K562 (cell line): ENCODE results near the gene DPH6. TPM values are rescaled to one million over a fixed set of nuclear protein-coding genes. Genes with fewer than 3 reads are reported as not detected.
A peak's percentile ranks its signal among the peaks of the same experiment; 100 is the strongest.

Experiments
- AFF4 ChIP-seq: sonication (generic); formaldehyde crosslinking; IDR thresholded peaks from 2 replicates; pipeline ENCODE4 v1.8.0; 2023; ENCODE audit warnings: mild to moderate bottlenecking, missing genetic modification reagents
- COPS2 ChIP-seq: fragments of 450-650 bp; conservative IDR thresholded peaks from 2 replicates; pipeline ENCODE4 v1.6.1; 2016; ENCODE audit warnings: mild to moderate bottlenecking, moderate library complexity
- FOSL1 ChIP-seq: fragments of 200-800 bp; sonication (Bioruptor generic); conservative IDR thresholded peaks from 2 replicates; pipeline ENCODE4 v1.6.1; 2016; ENCODE audit warnings: missing genetic modification characterization, missing compliant biosample characterization
- MAX ChIP-seq: sonication (generic); formaldehyde crosslinking; IDR thresholded peaks from 2 replicates; pipeline ENCODE4 v1.9.0; 2022; ENCODE audit warnings: mild to moderate bottlenecking, missing genetic modification reagents
- MLLT1 ChIP-seq, 2 experiments: fragments of 450-650 bp; IDR thresholded peaks; 2 replicates each; pipeline ENCODE4 v1.6.1; 2016
- MTA3 ChIP-seq: fragments of 450-650 bp; formaldehyde crosslinking; IDR thresholded peaks from 2 replicates; pipeline ENCODE4 v1.6.1; 2017; ENCODE audit warnings: mild to moderate bottlenecking, borderline replicate concordance
- MYC ChIP-seq, 2 experiments: fragments of 250-450 bp in 1 of 2; sonication (Bioruptor Pico) in 1 of 2; IDR thresholded peaks; 2 replicates each; pipeline versions ENCODE4 v1.5.1 to v1.6.1; 2012 to 2021; ENCODE audit warnings: low read depth in 2 of 2, borderline replicate concordance in 1 of 2, improper control_type of control experiment in 1 of 2, low read length in 1 of 2, mild to moderate bottlenecking in 1 of 2, moderate library complexity in 1 of 2
- PREB ChIP-seq: sonication (generic); formaldehyde crosslinking; IDR thresholded peaks from 2 replicates; pipeline ENCODE4 v1.8.1; 2023; ENCODE audit warnings: mild to moderate bottlenecking, missing genetic modification reagents
- SMARCE1 ChIP-seq: fragments of 450-650 bp; IDR thresholded peaks from 2 replicates; pipeline ENCODE4 v1.7.1; 2016; ENCODE audit warnings: mild to moderate bottlenecking
- SREBF2 ChIP-seq: sonication (generic); formaldehyde crosslinking; IDR thresholded peaks from 2 replicates; pipeline ENCODE4 v1.4.0; 2020; ENCODE audit warnings: mild to moderate bottlenecking, missing genetic modification reagents
- SUPT5H ChIP-seq: fragments of 450-650 bp; IDR thresholded peaks from 2 replicates; pipeline ENCODE4 v1.6.1; 2016
- TEAD2 ChIP-seq: fragments of 450-650 bp; IDR thresholded peaks from 2 replicates; pipeline ENCODE4 v1.6.1; 2016; ENCODE audit warnings: missing genetic modification characterization, control low read depth, missing compliant biosample characterization
- ZBTB43 ChIP-seq: sonication (generic); formaldehyde crosslinking; IDR thresholded peaks from 2 replicates; pipeline ENCODE4 v1.8.0; 2023; ENCODE audit warnings: mild to moderate bottlenecking, missing genetic modification reagents
- ZNF511 ChIP-seq: sonication (generic); formaldehyde crosslinking; IDR thresholded peaks from 2 replicates; pipeline ENCODE4 v1.8.0; 2022; ENCODE audit warnings: mild to moderate bottlenecking, missing genetic modification reagents
- ZNF639 ChIP-seq, 2 experiments: fragments of 200-800 bp in 1 of 2; sonication (Bioruptor generic) in 1 of 2; sonication (generic) in 1 of 2; formaldehyde crosslinking in 1 of 2; IDR thresholded peaks in 1 of 2; conservative IDR thresholded peaks in 1 of 2; 2 replicates each; pipeline versions ENCODE4 v1.5.0 to v1.6.1; 2016 to 2020; ENCODE audit warnings: missing compliant biosample characterization in 1 of 2, missing genetic modification characterization in 1 of 2, missing genetic modification reagents in 1 of 2
- ZNF830 ChIP-seq: fragments of 250-450 bp; sonication (Bioruptor Pico); IDR thresholded peaks from 2 replicates; pipeline ENCODE4 v1.5.0; 2021; ENCODE audit warnings: mild to moderate bottlenecking
- polyA plus RNA-seq, 8 experiments: library from polyadenylated mRNA; depleted of rRNA in 4 of 8; stranded (reverse) in 5 of 8; unstranded in 3 of 8; fragments of >200 nt; fragmentation: Nextera tagmentation in 2 of 8; fragmentation: Illumina TruSeq in 1 of 8; extraction: Ambion mirVana in 2 of 8; extraction: Trizol in 1 of 8; gene quantifications; 2 replicates each; pipeline versions ENCODE4 v1.2.1 to v1.2.3, GENCODE V29; 2011 to 2014; ENCODE audit warnings: inconsistent platforms in 1 of 8, missing spikeins in 1 of 8
- total RNA-seq, 7 experiments: library from RNA; depleted of rRNA in 6 of 7; stranded (reverse); fragments of >200 nt in 6 of 7; fragmentation: Illumina TruSeq in 2 of 7; extraction: Trizol in 2 of 7; gene quantifications; 2 replicates each; pipeline versions ENCODE4 v1.2.1 to v1.2.3, GENCODE V29; 2011 to 2021; ENCODE audit warnings: low replicate concordance in 1 of 7

The DPH6 gene
- total and polyA plus RNA-seq, 9 of the 15 experiments (the other 6 are each of a cell fraction or from before 2014, with no cell fraction given): 10.1 to 69.1 (median 18.8) TPM

- TF ChIP-seq ZNF511 (CRISPR knock-in tag): peak; percentile 33; the same call in 1 of the 2 replicates
- TF ChIP-seq MAX (CRISPR knock-in tag): peak; percentile 82
- peak; percentile 82 for TF ChIP-seq SUPT5H
- no peak for TF ChIP-seq ZNF639 (CRISPR knock-in tag; conservative IDR thresholded peaks at IDR 0.05 in 1 of 2, IDR thresholded peaks at IDR 0.05 in 1 of 2)
- 0 out of 2 replicates have a peak, but pooled peaks have one; percentile 25 for TF ChIP-seq AFF4 (CRISPR knock-in tag)
- peak; percentile 25 for TF ChIP-seq SMARCE1
- no peak for TF ChIP-seq PREB (CRISPR knock-in tag)
- TF ChIP-seq TEAD2: no peak
- peak; percentile 96 for TF ChIP-seq MYC (IDR thresholded peaks at IDR 0.05; ENCODE audit: low read depth, low read length)
- no peak for TF ChIP-seq MYC (CRISPR knock-in tag; IDR thresholded peaks at IDR 0.05; ENCODE audit: borderline replicate concordance, low read depth)
- TF ChIP-seq COPS2: no peak
- no peak for TF ChIP-seq ZBTB43
- TF ChIP-seq MLLT1 (IDR thresholded peaks at IDR 0.05): peak in 1 of 2 experiments; percentile 6; a peak in 1 of 4 replicates
- TF ChIP-seq ZNF830 (CRISPR knock-in tag): 0 out of 2 replicates have a peak, but pooled peaks have one; percentile 8
- TF ChIP-seq MTA3: peak; percentile 62; the same call in 1 of the 2 replicates
- peak; percentile 60 for TF ChIP-seq FOSL1 (tag)
- no peak for TF ChIP-seq SREBF2 (CRISPR knock-in tag)
Measured at GRCh38 chr15:35545824-35546510, at the start of gene DPH6 (continued).
